Motor neuron (in vitro differentiated cells): ENCODE measurements around the gene U2AF1L4. TPM values are rescaled to one million over a fixed set of nuclear protein-coding genes. Genes with fewer than 3 reads are reported as not detected.

ENCODE experiments used
- total RNA-seq, 8 experiments: library from RNA; unstranded; fragments of 300-600 nt; gene quantifications; 2 replicates each; pipeline versions ENCODE4 v1.2.3 to v1.2.4, GENCODE V29; 2022

U2AF1L4 gene
- total RNA-seq, 8 experiments from 2014 or later: 14.0 to 33.1 (median 18.9) TPM

Other genes starting within 250 kb of the U2AF1L4 start
- gene DMKN, start 231.8 kb downstream of the U2AF1L4 start, total RNA-seq: 10 to 100 TPM in 2 of 8 experiments, 1 to 10 TPM in 3, under 1 TPM in 2, not detected in 1; 0.14 to 49.2 (median 3.1) TPM
- 1 to 10 TPM in 2 of 8 experiments, under 1 TPM in 6; 0.11 to 3.5 (median 0.41) TPM for gene SBSN, start 217.1 kb downstream of the U2AF1L4 start, total RNA-seq
- gene GAPDHS, start 212.0 kb downstream of the U2AF1L4 start, total RNA-seq: not detected
- 100 to 1,000 TPM in 2 of 8 experiments, 10 to 100 TPM in 6; 70.4 to 130 (median 89.3) TPM for gene TMEM147, start 199.8 kb downstream of the U2AF1L4 start, total RNA-seq
- gene ATP4A, start 181.8 kb downstream of the U2AF1L4 start, total RNA-seq: under 1 TPM in 5 of 8 experiments, not detected in 3; 0.05 to 0.25 (median 0.11) TPM
- gene PMIS2, start 159.2 kb downstream of the U2AF1L4 start, total RNA-seq: under 1 TPM in 1 of 8 experiments, not detected in 7; 0.66 TPM
- gene HAUS5, start 132.7 kb downstream of the U2AF1L4 start, total RNA-seq: 10 to 100 TPM in 3 of 8 experiments, 1 to 10 TPM in 5; 2.7 to 14.3 (median 9.4) TPM
- gene RBM42, start 116.4 kb downstream of the U2AF1L4 start, total RNA-seq: 10 to 100 TPM; 33.4 to 71.7 (median 51.1) TPM
- 1 to 10 TPM in 5 of 8 experiments, under 1 TPM in 3; 0.50 to 3.2 (median 1.4) TPM for gene ETV2, start 103.7 kb downstream of the U2AF1L4 start, total RNA-seq
- gene COX6B1, start 97.1 kb downstream of the U2AF1L4 start, total RNA-seq: 100 to 1,000 TPM; 721 to 998 (median 791) TPM
- under 1 TPM in 1 of 8 experiments, not detected in 7; 0.38 TPM for gene UPK1A, start 78.9 kb downstream of the U2AF1L4 start, total RNA-seq
- gene ZBTB32, start 40.9 kb downstream of the U2AF1L4 start, total RNA-seq: 10 to 100 TPM in 1 of 8 experiments, 1 to 10 TPM in 4, under 1 TPM in 3; 0.43 to 34.3 (median 2.2) TPM
- gene KMT2B, start 27.4 kb downstream of the U2AF1L4 start, total RNA-seq: 10 to 100 TPM in 4 of 8 experiments, 1 to 10 TPM in 4; 6.1 to 28.4 (median 11.0) TPM
- 1 to 10 TPM; 1.8 to 6.4 (median 4.3) TPM for gene IGFLR1, start 3.0 kb downstream of the U2AF1L4 start, total RNA-seq
- gene PSENEN, start 233 bp upstream of the U2AF1L4 start, total RNA-seq: 100 to 1,000 TPM in 2 of 8 experiments, 10 to 100 TPM in 6; 56.4 to 142 (median 84.7) TPM
- 10 to 100 TPM; 12.6 to 32.0 (median 19.9) TPM for gene LIN37, start 3.2 kb upstream of the U2AF1L4 start, total RNA-seq
- gene HSPB6, start 11.6 kb upstream of the U2AF1L4 start, total RNA-seq: 1 to 10 TPM in 2 of 8 experiments, under 1 TPM in 6; 0.14 to 1.8 (median 0.68) TPM
- gene PROSER3, start 12.8 kb upstream of the U2AF1L4 start, total RNA-seq: 10 to 100 TPM in 5 of 8 experiments, 1 to 10 TPM in 3; 3.1 to 19.9 (median 12.7) TPM
- 10 to 100 TPM in 5 of 8 experiments, 1 to 10 TPM in 2, under 1 TPM in 1; 0.51 to 33.1 (median 16.1) TPM for gene ARHGAP33, start 30.1 kb upstream of the U2AF1L4 start, total RNA-seq
- gene PRODH2, start 67.4 kb upstream of the U2AF1L4 start, total RNA-seq: under 1 TPM in 1 of 8 experiments, not detected in 7; 0.52 TPM
- under 1 TPM in 6 of 8 experiments, not detected in 2; 0.05 to 0.85 (median 0.37) TPM for gene NPHS1, start 107.1 kb upstream of the U2AF1L4 start, total RNA-seq
- gene KIRREL2, start 111.5 kb upstream of the U2AF1L4 start, total RNA-seq: 1 to 10 TPM in 5 of 8 experiments, under 1 TPM in 3; 0.10 to 6.2 (median 1.3) TPM
- gene APLP1, start 123.2 kb upstream of the U2AF1L4 start, total RNA-seq: 100 to 1,000 TPM in 5 of 8 experiments, 10 to 100 TPM in 1, 1 to 10 TPM in 2; 4.6 to 397 (median 337) TPM
- gene NFKBID, start 155.1 kb upstream of the U2AF1L4 start, total RNA-seq: 10 to 100 TPM in 1 of 8 experiments, 1 to 10 TPM in 7; 1.6 to 10.1 (median 3.7) TPM
- 1 to 10 TPM in 2 of 8 experiments, under 1 TPM in 3, not detected in 3; 0.33 to 3.8 (median 0.62) TPM for gene HCST, start 157.1 kb upstream of the U2AF1L4 start, total RNA-seq
- gene TYROBP, start 162.9 kb upstream of the U2AF1L4 start, total RNA-seq: under 1 TPM in 1 of 8 experiments, not detected in 7; 0.76 TPM
- gene LRFN3, start 191.0 kb upstream of the U2AF1L4 start, total RNA-seq: 10 to 100 TPM in 1 of 8 experiments, 1 to 10 TPM in 6, under 1 TPM in 1; 0.56 to 11.7 (median 6.5) TPM
- gene SDHAF1, start 249.8 kb upstream of the U2AF1L4 start, total RNA-seq: 10 to 100 TPM; 10.6 to 23.5 (median 18.1) TPM